Retinal pigment epithelial cell (primary cell): ENCODE measurements around the gene KIAA1328.

Source experiments
- DNase-seq: peaks from one replicate; pipeline ENCODE4 v3.0.0-alpha.2; 2010; ENCODE audit warnings: low read depth
- H3K4me3 ChIP-seq: 2 replicates; pipeline ENCODE4 v1.5.1; 2011; ENCODE audit warnings: mild to moderate bottlenecking, low read length, control low read depth, moderate library complexity
- TF ChIP-seq, protein P1 (sequence below): conservative IDR thresholded peaks from 2 replicates; pipeline ENCODE4 v1.5.1; 2011; ENCODE audit warnings: low read depth, low read length, control low read depth, inconsistent platforms

The KIAA1328 gene

DNA sequence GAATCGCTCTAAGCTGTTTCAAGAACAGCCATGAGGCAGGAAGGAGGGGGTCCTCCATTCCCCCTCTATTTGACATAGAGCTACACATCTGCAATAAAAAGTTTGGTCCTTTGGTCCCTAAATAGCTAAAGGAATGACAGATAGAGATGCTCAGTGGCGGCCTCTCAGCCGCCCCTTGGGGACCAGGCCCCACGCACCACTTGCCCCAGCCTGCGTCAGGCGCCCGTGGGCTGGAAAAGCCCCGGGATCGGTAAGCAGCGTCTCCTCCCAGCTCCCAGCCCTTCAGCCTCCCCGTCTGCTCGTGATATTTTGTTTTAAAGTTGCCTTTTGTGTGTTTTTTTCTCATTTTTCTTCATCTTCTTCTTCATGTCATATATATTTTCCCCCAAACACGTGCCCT is 415.7 kb downstream of the KIAA1328 start:
- DNase-seq: no peak
- no peak overlapping the region for H3K4me3 ChIP-seq
- TF ChIP-seq, protein P1, sequence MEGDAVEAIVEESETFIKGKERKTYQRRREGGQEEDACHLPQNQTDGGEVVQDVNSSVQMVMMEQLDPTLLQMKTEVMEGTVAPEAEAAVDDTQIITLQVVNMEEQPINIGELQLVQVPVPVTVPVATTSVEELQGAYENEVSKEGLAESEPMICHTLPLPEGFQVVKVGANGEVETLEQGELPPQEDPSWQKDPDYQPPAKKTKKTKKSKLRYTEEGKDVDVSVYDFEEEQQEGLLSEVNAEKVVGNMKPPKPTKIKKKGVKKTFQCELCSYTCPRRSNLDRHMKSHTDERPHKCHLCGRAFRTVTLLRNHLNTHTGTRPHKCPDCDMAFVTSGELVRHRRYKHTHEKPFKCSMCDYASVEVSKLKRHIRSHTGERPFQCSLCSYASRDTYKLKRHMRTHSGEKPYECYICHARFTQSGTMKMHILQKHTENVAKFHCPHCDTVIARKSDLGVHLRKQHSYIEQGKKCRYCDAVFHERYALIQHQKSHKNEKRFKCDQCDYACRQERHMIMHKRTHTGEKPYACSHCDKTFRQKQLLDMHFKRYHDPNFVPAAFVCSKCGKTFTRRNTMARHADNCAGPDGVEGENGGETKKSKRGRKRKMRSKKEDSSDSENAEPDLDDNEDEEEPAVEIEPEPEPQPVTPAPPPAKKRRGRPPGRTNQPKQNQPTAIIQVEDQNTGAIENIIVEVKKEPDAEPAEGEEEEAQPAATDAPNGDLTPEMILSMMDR: no peak

DNA sequence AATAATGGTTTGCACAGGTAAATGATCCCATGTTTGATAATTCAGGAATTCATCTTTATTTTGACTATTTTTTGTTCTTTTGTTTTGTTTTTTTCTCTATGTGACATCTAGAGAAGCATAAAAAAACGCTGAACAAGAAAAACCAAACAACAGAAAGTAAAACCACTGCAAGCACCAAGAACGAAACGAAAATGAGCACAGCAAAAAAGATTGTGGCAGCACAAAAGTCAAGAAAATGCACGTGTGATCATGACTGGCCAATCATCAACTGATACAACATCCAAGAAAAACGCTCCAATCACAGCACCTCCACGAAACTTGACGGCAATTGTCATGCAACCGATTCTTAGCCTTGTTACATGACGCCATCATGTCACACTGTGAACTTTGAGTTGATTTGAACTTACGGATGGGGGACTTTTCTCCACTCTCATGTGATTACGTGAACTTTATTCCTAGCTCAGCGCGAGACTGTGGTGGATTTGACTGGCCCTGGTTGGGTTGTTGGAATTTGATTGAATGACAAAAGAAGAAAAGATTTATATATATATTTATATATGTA is 417.9 kb downstream of the KIAA1328 start:
- no peak for DNase-seq
- no peak overlapping the region for H3K4me3 ChIP-seq
- TF ChIP-seq, protein P1: no peak

DNA sequence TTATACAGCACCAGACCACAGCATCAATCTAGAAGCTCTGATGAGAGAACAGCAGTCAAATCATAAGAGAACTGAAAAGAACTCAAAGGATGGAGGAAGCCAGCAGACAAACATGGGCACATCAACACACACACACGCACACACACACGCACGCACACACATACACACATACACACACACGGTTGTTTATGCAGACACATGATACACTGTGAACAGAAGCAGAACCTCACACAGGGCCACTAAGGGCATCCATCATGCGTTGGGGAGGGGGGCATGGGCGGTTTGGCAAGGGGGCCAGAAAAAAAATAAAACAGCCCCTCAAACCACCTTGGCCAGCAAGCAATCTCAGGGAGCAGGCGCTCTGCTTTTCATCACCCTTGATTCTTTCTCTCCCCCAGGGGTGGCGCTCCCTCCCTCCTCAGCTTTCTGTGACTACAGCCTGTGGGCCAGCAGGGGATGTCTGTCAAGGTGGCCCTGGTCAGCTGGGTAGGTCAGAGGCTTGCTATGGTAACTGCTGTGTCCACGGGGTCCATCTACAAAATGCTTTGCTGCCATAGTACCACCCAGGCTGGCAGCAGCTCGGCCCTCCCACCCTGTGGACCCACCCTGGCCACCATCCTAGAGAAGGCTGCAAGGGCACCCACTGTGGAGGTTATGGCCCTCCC is 418.7 kb downstream of the KIAA1328 start:
- TF ChIP-seq, protein P1: no peak
- no peak overlapping the region for H3K4me3 ChIP-seq
- DNase-seq: no peak

DNA sequence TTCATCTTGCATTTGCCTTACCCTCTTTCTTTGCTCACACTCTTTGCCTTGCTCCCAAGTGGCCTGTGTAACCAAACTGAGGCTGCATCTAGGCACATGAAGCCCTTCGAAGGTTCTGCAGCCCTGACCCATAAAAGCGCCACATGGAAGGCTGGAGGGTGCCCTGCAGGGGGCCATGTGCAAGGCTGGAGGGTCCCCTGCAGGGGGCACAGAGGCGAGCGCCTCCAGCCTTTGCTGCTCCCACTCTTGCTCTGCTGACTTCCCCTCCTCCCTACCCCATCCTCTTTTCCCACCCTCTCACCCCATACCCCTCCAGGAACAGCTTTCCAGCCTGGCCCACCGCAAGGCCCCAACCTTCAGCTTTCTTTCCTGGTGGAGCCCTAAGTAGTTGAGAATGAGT is 419.4 kb downstream of the KIAA1328 start:
- DNase-seq: no peak
- TF ChIP-seq, protein P1: no peak
- no peak overlapping the region for H3K4me3 ChIP-seq

- TF ChIP-seq, protein P1: no peak
- no peak for DNase-seq
- no peak overlapping the region for H3K4me3 ChIP-seq
Measured at GRCh38 chr18:37249171-37249886, 420.4 kb downstream of the KIAA1328 start.

DNA sequence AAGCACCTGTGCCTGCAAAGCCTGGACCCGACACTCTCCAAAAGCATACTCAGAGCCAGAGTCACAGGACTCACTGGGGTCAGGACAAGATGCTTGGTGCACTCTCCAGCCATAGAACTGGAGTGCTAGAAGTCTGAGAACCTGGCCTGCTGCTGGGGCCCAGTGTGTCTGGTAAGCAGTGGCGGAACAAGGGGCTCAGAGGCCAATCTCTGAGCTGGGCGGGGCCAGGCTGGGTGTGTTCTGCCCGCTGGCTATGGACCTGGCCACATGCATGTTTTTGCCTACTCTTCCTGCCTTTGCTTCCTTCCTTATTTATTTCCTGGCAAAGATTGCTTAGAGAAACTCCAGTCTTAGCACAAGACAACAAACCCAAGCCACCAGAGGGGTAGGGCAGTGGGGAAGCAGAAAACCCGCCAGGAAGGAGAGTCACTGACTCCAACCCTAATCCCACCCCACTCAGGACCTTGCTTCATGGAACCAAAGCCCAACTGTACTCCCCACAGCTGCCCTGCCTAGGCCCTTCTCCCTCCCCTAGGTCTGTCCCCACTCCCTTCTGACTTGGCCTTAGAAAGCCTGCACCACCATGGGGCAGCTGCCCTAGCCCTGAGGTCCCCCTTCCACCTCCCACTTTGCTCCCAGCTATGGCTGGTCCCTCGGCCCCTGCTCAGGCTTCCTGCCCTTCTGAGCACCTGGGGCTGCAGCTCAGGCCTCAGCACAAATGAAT is 421.1 kb downstream of the KIAA1328 start:
- no peak for DNase-seq
- no peak overlapping the region for H3K4me3 ChIP-seq
- TF ChIP-seq, protein P1: no peak
